Left colon (tissue), 2 donors: ENCODE results near the gene ARMC2. TPM values are rescaled to one million over a fixed set of nuclear protein-coding genes. Genes with fewer than 3 reads are reported as not detected.
"Not testable (repeated sequence)": the region's sequence is repeated elsewhere in the genome, so short reads cannot be mapped to it uniquely, and the experiment has no call there.

Experiments used
- ATAC-seq: fragments of 200-7000 bp; cut with Tn5 transposase; one replicate; pipeline ENCODE4 v1.9.1; 2020; ENCODE audit warnings: mild to moderate bottlenecking, moderate library complexity
- DNase-seq, 2 donors: peaks; one replicate each; pipeline ENCODE4 v3.0.0-alpha.2; 2020
- intact Hi-C, 2 donors: fragments of 100-400 bp; cut with DNase I in 1 of 2; cut with micrococcal nuclease in 1 of 2; formaldehyde crosslinking; loops; one replicate each; pipeline versions ENCODE4 v1.11.2 to v1.14.0; 2022; cut with DNase I, micrococcal nuclease
- total RNA-seq, 2 donors: library from RNA; stranded (reverse); fragmentation: NEBNext Ultra II Directional; extraction: Animal tissue kit (Norgen Biotek cat#: 25700); gene quantifications; one replicate each; pipeline ENCODE4 v1.2.1, GENCODE V29; 2021
- donor health status: DM: no; HTN: no; CAD: no.
- donor health status: DM: yes; HTN: yes; CAD: no.

ARMC2 gene
- total RNA-seq, 2 donors from 2014 or later: 3.4 to 3.8 TPM

GRCh38 chr6:108862479-108863191 lies 14.4 kb downstream of the ARMC2 start:
- ATAC-seq: no peak
- intact Hi-C loops: no loop called here
- peak in 1 of 2 donors; percentile 43 for DNase-seq

- ATAC-seq, DNase-seq, intact Hi-C loops: not testable (repeated sequence)
These were observed 17.6 kb downstream of the ARMC2 start for GRCh38 chr6:108865751-108866286.

GRCh38 chr6:108866798-108867197 lies 18.6 kb downstream of the ARMC2 start:
- intact Hi-C loops: no loop called here
- DNase-seq (no peak), ATAC-seq (no peak)

- no peak for ATAC-seq
- intact Hi-C loops: no loop called here
- no peak for DNase-seq
These were observed 20.4 kb downstream of the ARMC2 start for GRCh38 chr6:108868647-108869046.

GRCh38 chr6:108869876-108870275 lies 21.7 kb downstream of the ARMC2 start:
- no peak for ATAC-seq
- intact Hi-C loops: no loop called here
- DNase-seq: no peak

GRCh38 chr6:108870357-108870756 lies 22.1 kb downstream of the ARMC2 start:
- intact Hi-C loops: no loop called here
- no peak for DNase-seq
- ATAC-seq: no peak

- DNase-seq (no peak), ATAC-seq (no peak)
- intact Hi-C loops: no loop called here
These were observed 23.9 kb downstream of the ARMC2 start for GRCh38 chr6:108872141-108872557.

- DNase-seq (no peak), ATAC-seq (no peak)
- intact Hi-C loops: no loop called here
These were observed 24.4 kb downstream of the ARMC2 start for GRCh38 chr6:108872575-108872974.

- ATAC-seq: no peak
- intact Hi-C loops: no loop called here
- no peak for DNase-seq
These were observed 25.0 kb downstream of the ARMC2 start for GRCh38 chr6:108873251-108873650.

- intact Hi-C loops: no loop called here
- DNase-seq (no peak), ATAC-seq (no peak)
These were observed 25.7 kb downstream of the ARMC2 start for GRCh38 chr6:108873971-108874370.

- DNase-seq: peak in 1 of 2 donors; percentile 26
- intact Hi-C loops: no loop called here
- ATAC-seq: peak; percentile 22
These were observed 26.4 kb downstream of the ARMC2 start for GRCh38 chr6:108874470-108875160.

GRCh38 chr6:108875161-108875555 lies 26.9 kb downstream of the ARMC2 start:
- intact Hi-C loops: no loop called here
- ATAC-seq: no peak
- DNase-seq: no peak

GRCh38 chr6:108877046-108877751 lies 29.0 kb downstream of the ARMC2 start:
- ATAC-seq (no peak), DNase-seq (peak; percentile 32 to 65)
- intact Hi-C loops: no loop called here

- ATAC-seq (no peak), DNase-seq (no peak)
- intact Hi-C loops: no loop called here
These were observed 30.7 kb downstream of the ARMC2 start for GRCh38 chr6:108878942-108879341.

- ATAC-seq (no peak), DNase-seq (no peak)
- intact Hi-C loops: no loop called here
These were observed 35.0 kb downstream of the ARMC2 start for GRCh38 chr6:108883172-108883571.

- ATAC-seq (no peak), DNase-seq (no peak)
- intact Hi-C loops: no loop called here
These were observed 36.2 kb downstream of the ARMC2 start for GRCh38 chr6:108884211-108885059.

- intact Hi-C loops: no loop called here
- no peak for ATAC-seq
- DNase-seq: no peak
These were observed 39.8 kb downstream of the ARMC2 start for GRCh38 chr6:108888052-108888451.

- intact Hi-C loops: no loop called here
- ATAC-seq: no peak
These were observed 40.5 kb downstream of the ARMC2 start for GRCh38 chr6:108888745-108889144.

GRCh38 chr6:108890898-108891297 lies 42.7 kb downstream of the ARMC2 start:
- ATAC-seq: not testable (repeated sequence)

More at GRCh38 chr6:108888745-108889144, 40.5 kb downstream of the ARMC2 start:
- no peak for DNase-seq

More at GRCh38 chr6:108890898-108891297, 42.7 kb downstream of the ARMC2 start:
- not testable (repeated sequence) for DNase-seq
- intact Hi-C loops: loop anchor here in 1 of 2 donors (5.0 kb wide), 1 partner anchor 349 kb away; no protein-coding TSS in a partner anchor
